HCT116 (cell line): ENCODE results near the gene TULP3.

Experiments used
- CTCF ChIP-seq, 3 experiments: fragments of 200-600 bp in 1 of 3; sonication (generic) in 1 of 3; IDR thresholded peaks in 2 of 3; conservative IDR thresholded peaks in 1 of 3; 2 replicates each; pipeline ENCODE4 v1.5.1; 2012 to 2017; ENCODE audit warnings: low read depth in 2 of 3, low read length in 2 of 3, antibody characterized with exemption in 1 of 3, borderline replicate concordance in 1 of 3, control low read depth in 1 of 3, mild to moderate bottlenecking in 1 of 3, mixed read lengths in 1 of 3, mixed run types in 1 of 3, moderate library complexity in 1 of 3; ENCODE audit not compliant: insufficient read depth in 1 of 3
- JUND ChIP-seq: IDR thresholded peaks from 2 replicates; pipeline ENCODE4 v1.6.1; 2012
- POLR2A ChIP-seq: IDR thresholded peaks from 2 replicates; pipeline ENCODE4 v1.7.0; 2011; ENCODE audit warnings: borderline replicate concordance; ENCODE audit not compliant: insufficient read depth, insufficient read length; ENCODE audit errors: extremely low read depth
- TCF7L2 ChIP-seq: IDR thresholded peaks from 2 replicates; pipeline ENCODE4 v1.7.0; 2011; ENCODE audit warnings: borderline replicate concordance, inconsistent platforms; ENCODE audit not compliant: insufficient read depth, insufficient read length; ENCODE audit errors: extremely low read depth
- ZFX ChIP-seq: fragments of 450-650 bp; IDR thresholded peaks from 2 replicates; pipeline ENCODE4 v1.6.1; 2017

- no peak for TF ChIP-seq CTCF (IDR thresholded peaks at IDR 0.05 in 2 of 3, conservative IDR thresholded peaks at IDR 0.05 in 1 of 3; ENCODE audit: borderline replicate concordance in 1 of 3, insufficient read depth in 1 of 3, low read depth in 2 of 3, low read length in 2 of 3)
- TF ChIP-seq JUND: no peak
- no peak for TF ChIP-seq TCF7L2
- no peak for TF ChIP-seq POLR2A
- no peak for TF ChIP-seq ZFX
Measured at GRCh38 chr12:2984249-2984648, 93.6 kb downstream of the TULP3 start.
